ENCODE data around the gene ALG3. TPM values are rescaled to one million over a fixed set of nuclear protein-coding genes. Genes with fewer than 3 reads are reported as not detected.
"Not testable (repeated sequence)": the region's sequence is repeated elsewhere in the genome, so short reads cannot be mapped to it uniquely, and the experiment has no call there.

Gene ALG3
- total and polyA plus RNA-seq, 4 donors, result 9.1 to 29.4 (median 19.3) TPM

DNA sequence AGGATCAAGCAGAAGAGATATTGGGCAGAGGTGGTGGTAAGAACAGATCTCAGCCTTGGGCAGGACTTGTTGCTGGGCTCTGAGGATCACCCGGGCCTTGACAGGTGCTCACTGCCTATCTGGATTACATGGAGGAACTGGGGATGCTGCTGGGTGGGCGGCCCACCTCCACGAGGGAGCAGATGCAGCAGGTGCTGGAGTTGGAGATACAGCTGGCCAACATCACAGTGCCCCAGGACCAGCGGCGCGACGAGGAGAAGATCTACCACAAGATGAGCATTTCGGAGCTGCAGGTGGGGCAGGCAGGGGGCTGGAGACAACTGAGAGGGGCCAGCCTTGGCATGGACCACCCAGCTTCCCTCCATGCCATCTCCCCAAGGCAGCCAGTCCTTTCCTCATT, 34.9 kb upstream of the ALG3 start:
- Histone ChIP-seq H3K4me3 (ENCODE audit: low read depth, low read length) (no peak overlapping the region), H3K4me1 (ENCODE audit: control insufficient read depth, insufficient read depth, low read length) (peaks cover 7% of the 10 kb centered on the region), H3K27me3 (ENCODE audit: control insufficient read depth, insufficient read depth, low read length) (no peaks in the 10 kb centered on the region), H3K9me3 (ENCODE audit: control insufficient read depth, insufficient read depth, low read length) (no peaks in the 10 kb centered on the region), H3K27ac (ENCODE audit: low read depth, low read length) (no peak overlapping the region), H3K36me3 (ENCODE audit: control insufficient read depth, insufficient read depth, low read length) (peaks cover 2% of the 10 kb centered on the region)
- DNase-seq (ENCODE audit: low read depth in 4 of 6, low spot score in 6 of 6), result no peak
- 95% methylated on average over 8 of the region's 8 CpGs for WGBS (ENCODE audit: insufficient coverage)

DNA sequence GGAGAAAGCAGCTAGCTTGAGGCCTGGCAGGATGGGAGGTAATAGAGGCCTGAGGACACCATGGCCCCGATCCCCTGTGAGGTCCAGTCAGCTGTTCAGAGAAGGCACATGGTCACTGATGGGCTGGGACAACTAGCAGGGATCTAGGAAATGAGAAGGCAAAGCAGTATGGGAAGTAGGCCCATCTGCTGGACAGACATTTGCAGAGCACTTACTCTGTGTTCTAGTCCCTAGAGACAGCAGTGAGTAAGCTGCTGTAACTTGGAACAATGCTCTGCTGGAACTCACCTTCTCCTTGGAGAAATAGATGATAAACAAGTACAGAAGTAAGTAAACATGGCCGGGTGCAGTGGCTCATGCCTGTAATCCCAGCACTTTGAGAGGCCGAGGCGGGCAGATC, 34.2 kb upstream of the ALG3 start:
- Histone ChIP-seq H3K4me1 (ENCODE audit: control insufficient read depth, insufficient read depth, low read length) (peaks cover 7% of the 10 kb centered on the region), H3K9me3 (ENCODE audit: control insufficient read depth, insufficient read depth, low read length) (no peaks in the 10 kb centered on the region), H3K4me3 (ENCODE audit: low read depth, low read length) (no peak overlapping the region), H3K27ac (ENCODE audit: low read depth, low read length) (no peak overlapping the region), H3K27me3 (ENCODE audit: control insufficient read depth, insufficient read depth, low read length) (no peaks in the 10 kb centered on the region), H3K36me3 (ENCODE audit: control insufficient read depth, insufficient read depth, low read length) (peaks cover 2% of the 10 kb centered on the region)
- no peak for DNase-seq (ENCODE audit: low read depth in 4 of 6, low spot score in 6 of 6)
- WGBS (ENCODE audit: insufficient coverage), result 83% methylated on average over 1 of the region's 4 CpGs

DNA sequence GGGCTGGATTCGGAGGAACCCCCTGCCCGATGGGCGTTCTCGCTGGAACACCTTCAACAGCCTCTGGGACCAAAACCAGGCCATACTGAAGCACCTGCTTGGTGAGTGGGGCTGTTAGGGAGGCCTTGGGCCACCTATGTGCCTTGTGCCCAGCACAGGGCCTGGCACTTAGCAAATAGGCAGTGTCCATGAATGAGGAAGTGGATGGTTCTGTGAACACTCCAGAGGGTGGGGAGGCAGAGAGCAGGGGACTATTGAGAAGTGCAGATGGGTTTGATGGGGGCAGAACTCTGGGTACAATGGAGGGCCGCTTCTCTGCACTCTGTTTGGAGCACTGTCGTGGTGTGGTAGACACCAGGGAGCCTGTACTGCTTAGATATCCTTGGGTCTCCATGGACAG, 28.6 kb upstream of the ALG3 start:
- Histone ChIP-seq H3K27ac (ENCODE audit: low read depth, low read length) (no peak overlapping the region), H3K4me3 (ENCODE audit: low read depth, low read length) (no peak overlapping the region), H3K36me3 (ENCODE audit: control insufficient read depth, insufficient read depth, low read length) (peaks cover 5% of the 10 kb centered on the region), H3K27me3 (ENCODE audit: control insufficient read depth, insufficient read depth, low read length) (peaks cover 27% of the 10 kb centered on the region), H3K4me1 (ENCODE audit: control insufficient read depth, insufficient read depth, low read length) (peaks cover 18% of the 10 kb centered on the region), H3K9me3 (ENCODE audit: control insufficient read depth, insufficient read depth, low read length) (no peaks in the 10 kb centered on the region)
- WGBS (ENCODE audit: insufficient coverage), result 86% methylated on average over 6 of the region's 6 CpGs
- DNase-seq (ENCODE audit: low read depth in 4 of 6, low spot score in 6 of 6), result no peak

DNA sequence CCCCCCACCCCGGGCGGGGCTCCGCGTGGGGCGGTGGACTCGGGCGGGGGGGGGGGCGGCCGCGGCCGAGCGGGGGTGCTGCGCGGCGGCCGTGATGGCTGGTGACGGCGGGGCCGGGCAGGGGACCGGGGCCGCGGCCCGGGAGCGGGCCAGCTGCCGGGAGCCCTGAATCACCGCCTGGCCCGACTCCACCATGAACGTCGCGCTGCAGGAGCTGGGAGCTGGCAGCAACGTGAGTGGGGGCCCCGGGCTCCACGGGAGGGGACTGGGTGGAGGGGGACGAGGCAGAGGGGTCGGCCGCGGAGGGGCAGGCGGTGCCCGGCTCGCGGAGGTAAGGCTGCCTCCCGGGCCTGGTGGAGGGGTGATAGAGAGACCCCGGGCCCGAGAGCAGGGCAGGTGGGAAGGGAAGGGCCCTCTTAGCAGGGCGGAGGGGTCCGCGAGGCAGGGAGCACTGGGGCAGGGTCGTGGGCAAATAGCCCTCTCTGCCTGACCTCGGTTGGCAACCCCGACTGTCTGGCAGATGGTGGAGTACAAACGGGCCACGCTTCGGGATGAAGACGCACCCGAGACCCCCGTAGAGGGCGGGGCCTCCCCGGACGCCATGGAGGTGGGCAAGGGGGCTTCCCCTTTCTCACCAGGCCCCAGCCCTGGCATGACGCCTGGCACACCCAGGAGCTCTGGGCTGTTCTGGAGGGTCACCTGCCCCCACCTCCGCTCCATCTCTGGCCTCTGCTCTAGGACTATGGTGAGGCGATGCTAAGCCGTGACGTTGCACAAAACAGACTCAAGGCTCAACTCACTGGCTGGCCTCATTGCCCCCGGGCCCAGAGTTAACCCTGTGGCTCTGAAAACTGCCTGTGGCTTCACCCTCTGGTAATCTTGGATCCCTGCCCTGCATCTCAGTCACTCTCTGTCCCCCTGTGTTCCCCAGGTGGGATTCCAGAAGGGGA, 27.5 kb upstream of the ALG3 start, which contains the start of gene ECE2:
Gene ECE2 (plus strand): TSS at position 62 of the 950 bp plus-strand sequence. CDS start 132 bp downstream, at position 194.
- H3K4me3 ChIP-seq (ENCODE audit: low read depth, low read length), result no peak within 1 kb of the TSS
- H3K27ac ChIP-seq (ENCODE audit: low read depth, low read length), result no peak within 1 kb of the TSS
- H3K36me3 ChIP-seq (ENCODE audit: control insufficient read depth, insufficient read depth, low read length), result peaks cover 5% of the 10 kb centered on the region
- DNase-seq (ENCODE audit: low read depth in 4 of 6, low spot score in 6 of 6), result peak in 2 of 6 donors; percentile 32 to 38
- WGBS (ENCODE audit: insufficient coverage), result 12% methylated on average over 58 of the region's 65 CpGs
- peaks cover 18% of the 10 kb centered on the region for H3K4me1 ChIP-seq (ENCODE audit: control insufficient read depth, insufficient read depth, low read length)
- H3K9me3 ChIP-seq (ENCODE audit: control insufficient read depth, insufficient read depth, low read length), result no peaks in the 10 kb centered on the region
- peaks cover 27% of the 10 kb centered on the region for H3K27me3 ChIP-seq (ENCODE audit: control insufficient read depth, insufficient read depth, low read length)

DNA sequence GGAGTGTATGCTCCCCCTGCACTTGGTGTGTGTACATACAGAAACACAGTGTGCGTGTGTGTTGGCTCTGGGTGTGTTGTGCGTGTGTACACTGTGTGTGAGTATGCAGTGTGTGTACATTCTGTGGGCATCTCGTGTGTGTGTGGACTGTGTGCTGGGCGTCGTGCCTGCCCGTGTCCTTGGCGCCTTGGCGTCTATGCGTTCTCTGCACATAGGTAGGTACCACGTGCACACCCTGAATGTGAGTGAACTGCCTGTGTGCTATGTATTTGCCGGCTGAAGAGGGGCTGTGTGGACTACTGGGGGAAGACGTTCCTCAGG, 26.6 kb upstream of the ALG3 start:
- H3K4me3 ChIP-seq (ENCODE audit: low read depth, low read length), result no peak overlapping the region
- H3K36me3 ChIP-seq (ENCODE audit: control insufficient read depth, insufficient read depth, low read length), result peaks cover 4% of the 10 kb centered on the region
- H3K9me3 ChIP-seq (ENCODE audit: control insufficient read depth, insufficient read depth, low read length), result no peaks in the 10 kb centered on the region
- H3K27ac ChIP-seq (ENCODE audit: low read depth, low read length), result no peak overlapping the region
- peak in 1 of 6 donors; percentile 9 for DNase-seq (ENCODE audit: low read depth in 4 of 6, low spot score in 6 of 6)
- peaks cover 18% of the 10 kb centered on the region for H3K4me1 ChIP-seq (ENCODE audit: control insufficient read depth, insufficient read depth, low read length)
- 64% methylated on average over 12 of the region's 12 CpGs for WGBS (ENCODE audit: insufficient coverage)
- H3K27me3 ChIP-seq (ENCODE audit: control insufficient read depth, insufficient read depth, low read length), result peaks cover 27% of the 10 kb centered on the region

DNA sequence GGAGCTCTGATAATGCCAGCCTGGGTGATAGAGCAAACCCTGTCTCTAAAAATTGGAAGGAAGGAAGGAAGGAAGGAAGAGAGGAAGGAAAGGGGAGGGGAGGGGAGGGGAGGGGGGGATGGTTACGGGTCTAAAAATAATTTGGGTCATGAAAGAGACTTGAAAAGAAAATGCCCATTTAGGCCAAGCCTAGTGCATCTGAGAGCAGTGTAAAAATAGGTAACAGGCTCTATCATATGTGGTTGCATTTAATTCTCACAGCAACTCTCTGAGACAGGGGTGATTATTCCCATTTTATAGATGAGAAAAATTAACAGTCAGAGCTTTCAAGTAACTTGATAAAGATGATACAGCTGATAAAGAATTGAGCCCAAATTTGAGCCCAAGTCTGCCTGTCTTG, 23.5 kb upstream of the ALG3 start:
- no peaks in the 10 kb centered on the region for H3K9me3 ChIP-seq (ENCODE audit: control insufficient read depth, insufficient read depth, low read length)
- H3K36me3 ChIP-seq (ENCODE audit: control insufficient read depth, insufficient read depth, low read length), result peaks cover 1% of the 10 kb centered on the region
- 60% methylated on average over 1 of the region's 1 CpG for WGBS (ENCODE audit: insufficient coverage)
- H3K4me1 ChIP-seq (ENCODE audit: control insufficient read depth, insufficient read depth, low read length), result peaks cover 18% of the 10 kb centered on the region
- DNase-seq (ENCODE audit: low read depth in 4 of 6, low spot score in 6 of 6), result no peak
- no peak overlapping the region for H3K27ac ChIP-seq (ENCODE audit: low read depth, low read length)
- no peak overlapping the region for H3K4me3 ChIP-seq (ENCODE audit: low read depth, low read length)
- H3K27me3 ChIP-seq (ENCODE audit: control insufficient read depth, insufficient read depth, low read length), result peaks cover 24% of the 10 kb centered on the region

DNA sequence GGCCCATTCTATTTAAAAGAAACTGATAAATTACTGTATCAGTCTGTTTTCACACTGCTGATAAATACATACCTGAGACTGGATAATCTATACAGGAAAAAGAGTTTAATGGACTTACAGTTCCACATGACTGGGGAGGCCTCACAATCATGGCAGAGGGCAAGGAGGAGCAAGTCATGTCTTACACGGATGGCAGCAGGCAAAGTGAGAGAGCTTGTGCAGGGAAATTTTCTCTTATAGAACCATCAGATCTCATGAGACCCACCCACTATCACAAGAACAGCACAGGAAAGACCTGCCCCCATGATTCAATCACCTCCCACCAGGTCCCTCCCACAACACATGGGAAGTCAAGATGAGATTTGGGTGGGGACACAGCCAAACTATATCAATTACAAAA, 18.5 kb upstream of the ALG3 start:
- H3K27me3 ChIP-seq (ENCODE audit: control insufficient read depth, insufficient read depth, low read length); H3K36me3 ChIP-seq (ENCODE audit: control insufficient read depth, insufficient read depth, low read length); H3K27ac ChIP-seq (ENCODE audit: low read depth, low read length); H3K4me3 ChIP-seq (ENCODE audit: low read depth, low read length); H3K9me3 ChIP-seq (ENCODE audit: control insufficient read depth, insufficient read depth, low read length); DNase-seq (ENCODE audit: low read depth in 4 of 6, low spot score in 6 of 6); H3K4me1 ChIP-seq (ENCODE audit: control insufficient read depth, insufficient read depth, low read length): not testable (repeated sequence)
- no CpG with 5 or more reads among the region's 1 CpG for WGBS (ENCODE audit: insufficient coverage)

GRCh38 chr3:184262764-184263179, 14.0 kb upstream of the ALG3 start:
- peaks cover 41% of the 10 kb centered on the region for H3K4me1 ChIP-seq (ENCODE audit: control insufficient read depth, insufficient read depth, low read length)
- H3K27ac ChIP-seq (ENCODE audit: low read depth, low read length), result no peak overlapping the region
- peaks cover 5% of the 10 kb centered on the region for H3K36me3 ChIP-seq (ENCODE audit: control insufficient read depth, insufficient read depth, low read length)
- 26% methylated on average over 7 of the region's 15 CpGs for WGBS (ENCODE audit: insufficient coverage)
- peak in 1 of 6 donors; percentile 32 for DNase-seq (ENCODE audit: low read depth in 4 of 6, low spot score in 6 of 6)
- H3K4me3 ChIP-seq (ENCODE audit: low read depth, low read length), result peak overlapping the region; percentile 12
- no peaks in the 10 kb centered on the region for H3K9me3 ChIP-seq (ENCODE audit: control insufficient read depth, insufficient read depth, low read length)
- H3K27me3 ChIP-seq (ENCODE audit: control insufficient read depth, insufficient read depth, low read length), result peaks cover 26% of the 10 kb centered on the region

- Histone ChIP-seq H3K27me3 (ENCODE audit: control insufficient read depth, insufficient read depth, low read length) (peaks cover 26% of the 10 kb centered on the region), H3K27ac (ENCODE audit: low read depth, low read length) (peak overlapping the region; percentile 25), H3K9me3 (ENCODE audit: control insufficient read depth, insufficient read depth, low read length) (no peaks in the 10 kb centered on the region), H3K4me1 (ENCODE audit: control insufficient read depth, insufficient read depth, low read length) (peaks cover 41% of the 10 kb centered on the region), H3K4me3 (ENCODE audit: low read depth, low read length) (peak overlapping the region; percentile 54), H3K36me3 (ENCODE audit: control insufficient read depth, insufficient read depth, low read length) (peaks cover 9% of the 10 kb centered on the region)
- DNase-seq (ENCODE audit: low read depth in 4 of 6, low spot score in 6 of 6), result peak in 1 of 6 donors; percentile 84
- WGBS (ENCODE audit: insufficient coverage), result under 1% methylated on average over 47 of the region's 66 CpGs
Observed at GRCh38 chr3:184261854-184262763, 13.3 kb upstream of the ALG3 start.
